OCI-LY1 (cell line): ENCODE results near the gene ARHGEF16.

Experiments
- EZH2 ChIP-seq: fragments of 200-600 bp; sonication (generic), shearing (Covaris generic); IDR thresholded peaks from 2 replicates; pipeline ENCODE4 v1.8.0; 2017; ENCODE audit warnings: borderline replicate concordance, mixed run types, mild to moderate bottlenecking, antibody characterized with exemption, low read length, moderate library complexity, mixed read lengths
- TF ChIP-seq, protein P1 (sequence below): fragments of 200-600 bp; sonication (generic), shearing (Covaris generic); IDR thresholded peaks from 2 replicates; pipeline ENCODE4 v1.5.1; 2017; ENCODE audit warnings: mild to moderate bottlenecking, antibody characterized with exemption, low read length, moderate library complexity, mixed read lengths

DNA sequence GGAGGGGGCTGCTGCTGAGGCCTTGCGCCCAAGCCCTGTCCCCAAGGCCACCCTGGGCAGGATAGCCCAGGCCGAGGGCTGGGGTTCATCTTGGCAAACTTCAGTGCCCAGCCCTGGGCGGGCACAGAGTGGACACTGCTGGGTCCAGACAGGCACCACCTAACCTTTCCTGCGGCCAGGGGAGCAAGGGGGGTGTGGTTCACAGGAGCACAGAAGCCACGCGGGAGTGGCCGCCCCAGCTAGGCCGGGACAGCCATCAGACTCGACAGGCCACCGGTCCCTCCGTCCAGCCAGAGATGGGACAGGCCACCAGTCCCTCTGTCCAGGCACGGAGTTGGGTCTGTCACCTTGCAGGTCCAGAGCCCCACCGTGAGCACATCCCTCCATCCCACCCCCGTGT lies 28.9 kb downstream of the ARHGEF16 start:
- TF ChIP-seq, protein P1, sequence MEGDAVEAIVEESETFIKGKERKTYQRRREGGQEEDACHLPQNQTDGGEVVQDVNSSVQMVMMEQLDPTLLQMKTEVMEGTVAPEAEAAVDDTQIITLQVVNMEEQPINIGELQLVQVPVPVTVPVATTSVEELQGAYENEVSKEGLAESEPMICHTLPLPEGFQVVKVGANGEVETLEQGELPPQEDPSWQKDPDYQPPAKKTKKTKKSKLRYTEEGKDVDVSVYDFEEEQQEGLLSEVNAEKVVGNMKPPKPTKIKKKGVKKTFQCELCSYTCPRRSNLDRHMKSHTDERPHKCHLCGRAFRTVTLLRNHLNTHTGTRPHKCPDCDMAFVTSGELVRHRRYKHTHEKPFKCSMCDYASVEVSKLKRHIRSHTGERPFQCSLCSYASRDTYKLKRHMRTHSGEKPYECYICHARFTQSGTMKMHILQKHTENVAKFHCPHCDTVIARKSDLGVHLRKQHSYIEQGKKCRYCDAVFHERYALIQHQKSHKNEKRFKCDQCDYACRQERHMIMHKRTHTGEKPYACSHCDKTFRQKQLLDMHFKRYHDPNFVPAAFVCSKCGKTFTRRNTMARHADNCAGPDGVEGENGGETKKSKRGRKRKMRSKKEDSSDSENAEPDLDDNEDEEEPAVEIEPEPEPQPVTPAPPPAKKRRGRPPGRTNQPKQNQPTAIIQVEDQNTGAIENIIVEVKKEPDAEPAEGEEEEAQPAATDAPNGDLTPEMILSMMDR: no peak
- no peak for TF ChIP-seq EZH2
